KMS-11 (cell line): ENCODE results near the gene WNT9A.

Experiments used
- H2AFZ ChIP-seq: fragments of 200-600 bp; sonication (generic); 2 replicates; pipeline ENCODE4 v1.6.1; 2016; ENCODE audit warnings: antibody characterized with exemption, mixed run types, low read depth
- H3K27ac ChIP-seq: fragments of 200-600 bp; sonication (generic); 2 replicates; pipeline ENCODE4 v1.6.1; 2016; ENCODE audit warnings: mild to moderate bottlenecking, mixed run types
- H3K27me3 ChIP-seq: fragments of 200-600 bp; sonication (generic); 2 replicates; pipeline ENCODE4 v1.6.1; 2017; ENCODE audit warnings: mild to moderate bottlenecking, low read depth, mixed run types, moderate library complexity; ENCODE audit not compliant: insufficient read depth
- H3K36me3 ChIP-seq: fragments of 200-600 bp; sonication (generic); 2 replicates; pipeline ENCODE4 v1.6.1; 2017; ENCODE audit warnings: mild to moderate bottlenecking, mixed run types; ENCODE audit not compliant: insufficient read depth
- H3K4me1 ChIP-seq: fragments of 200-600 bp; sonication (generic); 2 replicates; pipeline ENCODE4 v1.6.1; 2016; ENCODE audit warnings: mild to moderate bottlenecking, low read depth, mixed run types; ENCODE audit not compliant: poor library complexity, severe bottlenecking
- H3K4me2 ChIP-seq: fragments of 200-600 bp; sonication (generic); 2 replicates; pipeline ENCODE4 v1.7.0; 2016; ENCODE audit warnings: mild to moderate bottlenecking, mixed run types
- H3K4me3 ChIP-seq: fragments of 200-600 bp; sonication (generic); IDR thresholded peaks from 2 replicates; pipeline ENCODE4 v1.6.1; 2017; ENCODE audit warnings: low read depth, low read length, mixed read lengths; ENCODE audit not compliant: insufficient read depth
- H3K79me2 ChIP-seq: fragments of 200-600 bp; sonication (generic); 2 replicates; pipeline ENCODE4 v1.6.1; 2016; ENCODE audit warnings: low read depth, mixed run types; ENCODE audit not compliant: insufficient read depth
- H3K9ac ChIP-seq: fragments of 200-600 bp; sonication (generic); 2 replicates; pipeline ENCODE4 v1.6.1; 2016; ENCODE audit warnings: mild to moderate bottlenecking, mixed run types
- H4K20me1 ChIP-seq: fragments of 200-600 bp; sonication (generic); 2 replicates; pipeline ENCODE4 v1.6.1; 2016; ENCODE audit warnings: mild to moderate bottlenecking, mixed run types; ENCODE audit not compliant: insufficient read depth
- TF ChIP-seq, protein P1 (sequence below): fragments of 200-600 bp; sonication (generic); conservative IDR thresholded peaks from 2 replicates; pipeline ENCODE4 v1.6.1; 2017; ENCODE audit warnings: low read depth, mild to moderate bottlenecking, antibody characterized with exemption, low read length, moderate library complexity, mixed read lengths

WNT9A gene

DNA sequence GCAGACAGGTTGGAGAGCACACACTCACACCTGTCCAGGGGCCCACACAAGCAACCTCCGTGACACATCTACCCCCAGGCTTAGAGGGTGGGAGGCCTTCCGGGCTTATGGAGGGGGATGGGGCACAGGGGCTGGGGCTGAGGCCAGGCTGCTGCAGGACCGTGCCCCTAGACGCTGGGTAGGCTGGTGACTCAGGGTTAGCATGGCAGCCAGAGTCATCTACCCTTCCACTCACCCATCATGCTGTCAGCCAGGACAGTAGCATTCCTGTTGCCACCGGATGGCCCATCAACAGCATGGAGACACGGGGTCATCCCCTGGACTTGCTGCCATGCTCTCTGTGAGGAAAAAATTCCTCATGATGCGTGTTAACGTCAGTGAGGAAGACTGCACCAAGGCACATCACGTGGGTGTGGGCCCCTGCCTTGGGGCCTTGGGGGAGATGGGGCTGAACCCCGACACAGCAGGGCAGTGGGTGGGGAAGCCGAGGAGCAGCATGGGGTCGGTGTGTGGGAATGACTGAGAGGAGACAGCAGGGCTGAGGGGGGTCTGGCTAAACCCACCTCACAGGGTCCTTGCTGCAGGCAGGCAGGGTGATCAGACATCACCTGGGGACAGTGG lies 52.8 kb downstream of the WNT9A start:
- H2AFZ ChIP-seq = no peak overlapping the region
- H3K36me3 ChIP-seq = no peaks in the 10 kb centered on the region
- no peak overlapping the region for H3K9ac ChIP-seq
- no peak overlapping the region for H3K4me3 ChIP-seq
- TF ChIP-seq, protein P1, sequence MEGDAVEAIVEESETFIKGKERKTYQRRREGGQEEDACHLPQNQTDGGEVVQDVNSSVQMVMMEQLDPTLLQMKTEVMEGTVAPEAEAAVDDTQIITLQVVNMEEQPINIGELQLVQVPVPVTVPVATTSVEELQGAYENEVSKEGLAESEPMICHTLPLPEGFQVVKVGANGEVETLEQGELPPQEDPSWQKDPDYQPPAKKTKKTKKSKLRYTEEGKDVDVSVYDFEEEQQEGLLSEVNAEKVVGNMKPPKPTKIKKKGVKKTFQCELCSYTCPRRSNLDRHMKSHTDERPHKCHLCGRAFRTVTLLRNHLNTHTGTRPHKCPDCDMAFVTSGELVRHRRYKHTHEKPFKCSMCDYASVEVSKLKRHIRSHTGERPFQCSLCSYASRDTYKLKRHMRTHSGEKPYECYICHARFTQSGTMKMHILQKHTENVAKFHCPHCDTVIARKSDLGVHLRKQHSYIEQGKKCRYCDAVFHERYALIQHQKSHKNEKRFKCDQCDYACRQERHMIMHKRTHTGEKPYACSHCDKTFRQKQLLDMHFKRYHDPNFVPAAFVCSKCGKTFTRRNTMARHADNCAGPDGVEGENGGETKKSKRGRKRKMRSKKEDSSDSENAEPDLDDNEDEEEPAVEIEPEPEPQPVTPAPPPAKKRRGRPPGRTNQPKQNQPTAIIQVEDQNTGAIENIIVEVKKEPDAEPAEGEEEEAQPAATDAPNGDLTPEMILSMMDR = no peak
- H3K27ac ChIP-seq = no peak overlapping the region
- H3K4me1 ChIP-seq = no peaks in the 10 kb centered on the region
- H4K20me1 ChIP-seq = no peaks in the 10 kb centered on the region
- peaks cover 2% of the 10 kb centered on the region; the same call in 1 of the 2 replicates for H3K27me3 ChIP-seq
- H3K4me2 ChIP-seq = no peak overlapping the region
- H3K79me2 ChIP-seq = no peaks in the 10 kb centered on the region

DNA sequence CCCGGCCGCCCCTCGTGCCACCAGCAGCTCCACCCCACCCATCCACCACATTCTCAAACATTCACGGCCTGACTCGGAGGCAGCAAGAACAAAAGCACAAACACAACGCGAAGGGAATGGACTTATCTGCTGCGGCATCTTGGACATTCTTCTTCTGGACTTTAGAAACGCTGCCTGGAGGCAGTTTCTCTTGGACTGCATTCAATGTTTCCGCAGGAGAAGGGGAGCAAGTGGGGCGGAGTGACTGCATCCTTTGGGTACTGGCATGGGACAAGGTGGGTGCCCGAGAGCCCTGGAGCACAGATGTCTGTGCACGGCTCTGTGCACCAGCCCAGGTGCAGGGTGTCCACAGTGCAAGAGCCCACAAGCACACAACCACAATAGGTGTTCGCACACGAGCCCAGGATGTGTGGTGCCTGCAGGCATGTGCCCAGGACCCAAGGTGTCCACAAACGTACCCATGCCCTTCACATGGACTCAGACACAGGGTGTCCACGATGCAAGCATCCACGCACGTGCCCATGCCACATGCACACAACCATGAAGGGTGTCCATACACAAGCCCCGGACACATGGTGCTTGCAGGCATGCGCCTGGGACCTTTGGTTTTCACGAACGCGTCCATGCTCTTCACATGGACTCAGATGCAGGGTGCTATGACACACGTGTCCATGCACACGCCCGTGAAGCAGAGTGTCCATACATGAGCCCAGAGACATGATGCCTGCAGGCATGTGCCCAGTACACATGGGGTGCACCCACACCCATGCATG lies 53.6 kb downstream of the WNT9A start:
- Histone ChIP-seq H3K27ac (no peak overlapping the region), H3K79me2 (no peaks in the 10 kb centered on the region), H4K20me1 (no peaks in the 10 kb centered on the region), H3K36me3 (no peaks in the 10 kb centered on the region), H2AFZ (no peak overlapping the region), H3K4me1 (no peaks in the 10 kb centered on the region), H3K4me3 (no peak overlapping the region), H3K4me2 (no peak overlapping the region), H3K27me3 (no peaks in the 10 kb centered on the region; the same call in 1 of the 2 replicates), H3K9ac (no peak overlapping the region)
- TF ChIP-seq, protein P1 = no peak

DNA sequence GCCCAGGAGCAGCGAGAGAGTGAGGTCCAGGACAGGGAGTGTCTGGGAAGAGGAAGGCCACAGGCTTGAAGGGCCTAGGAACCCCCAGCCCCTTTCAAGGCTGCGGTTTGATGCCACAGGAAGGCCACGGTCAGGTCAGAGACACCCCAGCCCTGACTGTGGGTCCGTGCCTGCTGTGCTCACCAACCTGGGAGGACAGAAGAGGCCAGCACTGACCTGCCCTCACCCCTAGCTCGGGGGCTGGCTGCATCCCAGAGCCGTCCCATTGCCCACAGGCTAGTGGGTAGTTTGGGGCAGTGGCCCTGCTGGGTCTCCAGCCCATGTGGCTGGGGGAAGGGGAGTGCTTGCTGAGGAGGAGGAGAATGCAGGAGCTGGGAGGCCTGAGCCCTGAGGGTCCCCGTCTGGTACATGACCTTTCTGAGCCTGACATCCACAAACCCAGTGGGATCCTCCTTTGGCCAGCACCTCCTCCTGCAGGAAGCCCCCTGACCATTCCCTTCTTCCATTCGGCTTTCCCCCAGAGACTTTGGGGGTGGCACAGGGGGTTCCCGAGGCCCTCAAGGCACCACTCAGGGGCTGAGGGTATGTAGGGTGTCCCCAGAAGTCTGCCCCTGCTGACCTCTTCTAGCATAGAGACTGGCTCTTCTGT lies 54.3 kb downstream of the WNT9A start:
- Histone ChIP-seq H3K27ac (no peak overlapping the region), H3K4me2 (no peak overlapping the region)

DNA sequence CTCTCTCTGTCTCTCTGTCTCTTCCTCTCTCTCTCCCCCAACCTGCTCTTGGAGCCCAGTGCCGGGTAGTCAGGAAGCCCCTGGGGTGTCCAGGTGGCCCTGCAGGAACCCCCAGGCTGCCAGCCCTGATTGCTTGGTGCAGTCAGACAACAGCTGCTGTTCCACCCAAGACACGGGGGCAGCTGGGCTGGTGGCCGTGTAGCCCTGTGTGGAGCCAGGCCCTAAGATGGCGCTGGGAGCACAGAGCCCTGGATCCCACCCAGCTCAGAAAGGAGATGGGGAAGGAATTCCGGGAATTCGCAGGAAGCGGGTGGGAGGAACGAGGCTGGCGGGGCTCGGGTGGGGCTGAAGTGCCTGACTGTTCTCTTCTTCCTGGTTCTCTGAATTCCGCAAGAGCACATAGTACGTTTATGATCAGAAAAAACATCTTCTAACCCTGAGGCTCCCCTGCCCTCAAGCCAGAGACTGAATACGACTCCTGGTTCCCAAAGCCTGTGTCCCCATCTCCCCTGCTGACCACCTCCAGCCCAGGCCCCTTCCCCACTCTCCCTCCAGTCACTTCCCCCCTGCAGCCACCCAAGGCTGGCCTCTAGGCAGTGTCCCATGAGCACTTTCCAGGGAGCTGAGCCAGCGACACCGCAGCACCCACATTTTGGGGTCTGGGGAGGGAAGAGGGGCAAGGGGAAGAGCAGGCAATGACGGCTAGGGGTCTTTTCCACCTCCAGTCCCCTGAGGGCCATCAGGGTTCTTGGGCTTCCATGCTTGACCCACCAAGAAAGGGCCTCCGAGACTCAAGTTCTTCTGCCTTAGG lies 55.0 kb downstream of the WNT9A start:
- H3K9ac ChIP-seq = no peak overlapping the region
- no peaks in the 10 kb centered on the region for H3K79me2 ChIP-seq
- TF ChIP-seq, protein P1 = no peak
- no peaks in the 10 kb centered on the region for H4K20me1 ChIP-seq
- H3K27ac ChIP-seq = no peak overlapping the region
- H3K4me1 ChIP-seq = no peaks in the 10 kb centered on the region
- H3K4me3 ChIP-seq = no peak overlapping the region
- no peaks in the 10 kb centered on the region for H3K36me3 ChIP-seq
- H3K4me2 ChIP-seq = no peak overlapping the region
- no peak overlapping the region for H2AFZ ChIP-seq
- H3K27me3 ChIP-seq = no peaks in the 10 kb centered on the region

More for the DNA sequence above, 54.3 kb downstream of the WNT9A start:
- Histone ChIP-seq H3K36me3 (no peaks in the 10 kb centered on the region), H3K79me2 (no peaks in the 10 kb centered on the region), H3K27me3 (no peaks in the 10 kb centered on the region), H3K4me3 (no peak overlapping the region), H3K9ac (no peak overlapping the region), H2AFZ (no peak overlapping the region), H4K20me1 (no peaks in the 10 kb centered on the region), H3K4me1 (no peaks in the 10 kb centered on the region)
- TF ChIP-seq, protein P1 = no peak
